Activated T-helper 2 cell treated with anti-CD3 and anti-CD28 coated beads, Interferon-gamma antibody, Interleukin-2, Interleukin-4, amounts not matched to agents 10 μg/mL and 5 μg/mL and 100 μg/mL, durations not matched to agents 14 hours and 24 hours and 36 hours (primary cell): ENCODE data around the gene BCL11B. TPM values are rescaled to one million over a fixed set of nuclear protein-coding genes. Genes with fewer than 3 reads are reported as not detected.

Experiments
- DNase-seq: peaks from one replicate; pipeline ENCODE4 v3.0.0; 2021; ENCODE audit warnings: low spot score
- H3K27ac Mint-ChIP-seq: one replicate; pipeline ENCODE4 v1.8.0; 2021; ENCODE audit warnings: mixed read lengths
- H3K27me3 Mint-ChIP-seq: one replicate; pipeline ENCODE4 v1.8.0; 2021; ENCODE audit warnings: low read depth, mixed read lengths
- H3K36me3 Mint-ChIP-seq: one replicate; pipeline ENCODE4 v1.8.0; 2021; ENCODE audit warnings: low read depth, mixed read lengths
- H3K4me1 Mint-ChIP-seq: one replicate; pipeline ENCODE4 v1.8.0; 2021; ENCODE audit warnings: low read depth, mixed read lengths
- H3K4me3 Mint-ChIP-seq: one replicate; pipeline ENCODE4 v1.8.0; 2021; ENCODE audit warnings: low read depth, mild to moderate bottlenecking, moderate library complexity, mixed read lengths
- H3K9me3 Mint-ChIP-seq: one replicate; pipeline ENCODE4 v1.8.0; 2021; ENCODE audit warnings: mixed read lengths
- intact Hi-C: fragments of 100-400 bp; cut with micrococcal nuclease; formaldehyde crosslinking; loops from one replicate; pipeline ENCODE4 v1.15.1; 2023
- total RNA-seq: library from RNA; stranded (reverse); gene quantifications from 2 replicates; pipeline ENCODE4 v1.2.3, GENCODE V29; 2022

BCL11B gene
- total RNA-seq, 1 donor from 2014 or later: 34.1 TPM

DNA sequence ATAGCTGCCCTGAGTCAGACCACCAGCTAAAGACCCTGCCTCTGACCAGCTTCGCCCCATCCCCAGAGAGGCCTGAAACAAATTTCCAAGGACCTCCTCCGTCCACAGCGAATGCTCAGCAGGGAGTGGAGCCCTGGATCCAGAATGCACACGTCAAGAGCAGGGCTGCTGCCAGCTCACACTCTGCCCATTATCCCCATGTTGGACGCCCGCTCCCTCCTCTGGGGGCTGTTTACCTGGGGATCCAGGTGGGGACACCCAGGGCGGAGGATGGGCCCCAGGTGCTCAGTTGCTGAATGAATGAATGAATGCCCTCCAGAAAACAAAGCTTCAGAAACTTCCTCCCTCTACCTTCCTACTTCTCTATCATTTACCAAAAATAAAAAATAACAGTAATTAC, 18.1 kb downstream of the BCL11B start:
- peak overlapping the region; percentile 88 for H3K27ac Mint-ChIP-seq
- peaks cover 75% of the 10 kb centered on the region for H3K36me3 Mint-ChIP-seq
- no peak for DNase-seq
- intact Hi-C loops: loop anchor here (1.0 to 2.0 kb wide), 2 partner anchors 8 to 19 kb away; no protein-coding TSS in a partner anchor
- H3K9me3 Mint-ChIP-seq: no peaks in the 10 kb centered on the region
- no peaks in the 10 kb centered on the region for H3K27me3 Mint-ChIP-seq
- peaks cover 88% of the 10 kb centered on the region for H3K4me1 Mint-ChIP-seq
- H3K4me3 Mint-ChIP-seq: peak overlapping the region; percentile 76

GRCh38 chr14:99252940-99253868, 18.8 kb downstream of the BCL11B start:
- DNase-seq: no peak
- peak overlapping the region; percentile 88 for H3K27ac Mint-ChIP-seq
- no peaks in the 10 kb centered on the region for H3K9me3 Mint-ChIP-seq
- no peaks in the 10 kb centered on the region for H3K27me3 Mint-ChIP-seq
- H3K4me3 Mint-ChIP-seq: peak overlapping the region; percentile 60
- intact Hi-C loops: loop anchor here (1.0 to 2.0 kb wide), 2 partner anchors 9 to 18 kb away; no protein-coding TSS in a partner anchor
- peaks cover 88% of the 10 kb centered on the region for H3K4me1 Mint-ChIP-seq
- peaks cover 74% of the 10 kb centered on the region for H3K36me3 Mint-ChIP-seq

DNA sequence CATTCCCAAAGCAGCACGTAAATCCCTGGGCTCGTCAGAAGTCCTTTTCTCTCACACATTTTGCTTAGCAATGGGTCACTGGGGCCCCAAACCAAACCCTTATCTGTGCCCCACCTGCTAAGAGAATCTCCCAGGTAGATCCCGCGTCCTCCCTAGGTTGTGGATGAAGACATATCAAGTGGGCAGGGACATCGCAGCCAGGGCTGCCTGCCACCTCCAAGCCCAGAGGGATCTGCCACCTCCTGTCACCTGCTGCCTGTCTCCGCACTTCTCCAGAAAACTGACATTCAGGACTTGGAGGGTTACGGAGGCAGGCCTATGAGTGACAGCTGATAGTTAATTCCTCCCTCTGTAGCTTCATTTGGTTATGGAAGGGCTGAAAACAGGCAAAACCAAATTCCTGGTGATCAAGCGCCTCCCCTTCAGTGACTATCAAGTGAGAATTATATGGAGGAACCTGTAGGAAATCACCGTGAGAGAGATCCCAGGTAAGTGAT, 19.5 kb downstream of the BCL11B start:
- H3K9me3 Mint-ChIP-seq: no peaks in the 10 kb centered on the region
- intact Hi-C loops: loop anchor here (2.0 kb wide), 1 partner anchor 18 kb away; no protein-coding TSS in a partner anchor
- H3K27ac Mint-ChIP-seq: peak overlapping the region; percentile 88
- H3K36me3 Mint-ChIP-seq: peaks cover 70% of the 10 kb centered on the region
- peaks cover 89% of the 10 kb centered on the region for H3K4me1 Mint-ChIP-seq
- H3K27me3 Mint-ChIP-seq: no peaks in the 10 kb centered on the region
- no peak for DNase-seq
- peak overlapping the region; percentile 60 for H3K4me3 Mint-ChIP-seq

GRCh38 chr14:99251721-99252120, 20.3 kb downstream of the BCL11B start:
- intact Hi-C loops: loop anchor here (2.0 kb wide), 1 partner anchor 17 kb away; no protein-coding TSS in a partner anchor
- H3K27me3 Mint-ChIP-seq: no peaks in the 10 kb centered on the region
- H3K9me3 Mint-ChIP-seq: no peaks in the 10 kb centered on the region
- DNase-seq: no peak
- H3K4me1 Mint-ChIP-seq: peaks cover 89% of the 10 kb centered on the region
- peak overlapping the region; percentile 28 for H3K4me3 Mint-ChIP-seq
- H3K36me3 Mint-ChIP-seq: peaks cover 66% of the 10 kb centered on the region
- H3K27ac Mint-ChIP-seq: peak overlapping the region; percentile 93

DNA sequence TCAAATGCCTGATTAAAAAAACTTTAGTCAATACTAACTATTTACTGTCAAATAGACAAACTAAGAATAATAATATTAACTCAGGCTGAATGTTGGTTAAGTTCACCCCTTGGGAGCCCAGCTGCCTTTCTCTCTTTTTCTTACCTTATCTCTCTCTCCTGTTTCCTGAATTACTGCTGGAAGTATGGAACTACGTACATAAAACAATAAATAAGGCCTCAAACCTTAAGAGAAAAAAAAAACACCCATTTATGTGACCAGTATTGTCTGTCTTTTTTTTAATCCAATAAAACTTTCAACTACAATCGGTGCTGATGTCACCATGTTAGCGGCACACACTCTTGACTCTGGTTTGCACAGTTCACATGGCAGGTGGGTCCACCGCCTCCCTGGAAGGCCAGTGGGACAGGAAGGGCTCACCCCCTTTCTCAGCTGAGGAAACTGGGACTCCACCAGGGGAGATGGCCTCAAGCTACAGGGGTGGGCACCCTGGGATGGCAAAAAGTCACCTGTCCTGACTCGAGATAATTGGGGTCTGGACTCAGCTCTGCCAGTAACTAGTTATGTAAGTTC, 21.3 kb downstream of the BCL11B start:
- Mint-ChIP-seq H3K9me3 (no peaks in the 10 kb centered on the region), H3K36me3 (peaks cover 58% of the 10 kb centered on the region), H3K4me3 (peak overlapping the region; percentile 75), H3K27ac (peak overlapping the region; percentile 93), H3K27me3 (no peaks in the 10 kb centered on the region), H3K4me1 (peaks cover 81% of the 10 kb centered on the region)
- no peak for DNase-seq
- intact Hi-C loops: no loop called here

DNA sequence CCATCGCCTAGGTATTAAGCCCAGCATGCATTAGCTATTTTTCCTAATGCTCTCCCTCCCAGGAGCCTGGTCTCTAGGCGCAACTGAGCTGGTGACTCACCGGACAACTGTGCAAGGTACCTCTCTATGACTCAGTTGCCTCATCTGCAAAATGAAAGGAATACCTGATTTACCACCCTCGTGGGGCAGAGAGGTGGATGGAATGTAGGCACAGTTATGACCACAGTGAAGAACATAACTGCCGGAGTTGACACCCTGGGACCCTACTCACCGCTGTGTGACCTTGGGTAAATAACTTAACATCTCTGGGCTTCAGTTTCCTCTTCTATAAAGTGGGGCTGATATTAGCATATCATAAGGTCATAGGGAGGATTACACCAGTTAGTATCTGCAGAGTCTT, 22.6 kb downstream of the BCL11B start:
- Mint-ChIP-seq H3K9me3 (no peaks in the 10 kb centered on the region), H3K36me3 (peaks cover 53% of the 10 kb centered on the region), H3K4me3 (peak overlapping the region; percentile 65), H3K4me1 (peaks cover 80% of the 10 kb centered on the region), H3K27me3 (no peaks in the 10 kb centered on the region), H3K27ac (peak overlapping the region; percentile 92)
- intact Hi-C loops: loop anchor here (1.0 kb wide), 2 partner anchors 8 to 12 kb away; no protein-coding TSS in a partner anchor
- DNase-seq: no peak

- Mint-ChIP-seq H3K27me3 (no peaks in the 10 kb centered on the region), H3K4me3 (peak overlapping the region; percentile 81), H3K4me1 (peaks cover 80% of the 10 kb centered on the region), H3K36me3 (peaks cover 56% of the 10 kb centered on the region), H3K9me3 (no peaks in the 10 kb centered on the region), H3K27ac (peak overlapping the region; percentile 92)
- peak; percentile 20 for DNase-seq
- intact Hi-C loops: loop anchor here (1.0 kb wide), 2 partner anchors 9 to 13 kb away; no protein-coding TSS in a partner anchor
Observed at GRCh38 chr14:99248761-99249171, 23.2 kb downstream of the BCL11B start.

DNA sequence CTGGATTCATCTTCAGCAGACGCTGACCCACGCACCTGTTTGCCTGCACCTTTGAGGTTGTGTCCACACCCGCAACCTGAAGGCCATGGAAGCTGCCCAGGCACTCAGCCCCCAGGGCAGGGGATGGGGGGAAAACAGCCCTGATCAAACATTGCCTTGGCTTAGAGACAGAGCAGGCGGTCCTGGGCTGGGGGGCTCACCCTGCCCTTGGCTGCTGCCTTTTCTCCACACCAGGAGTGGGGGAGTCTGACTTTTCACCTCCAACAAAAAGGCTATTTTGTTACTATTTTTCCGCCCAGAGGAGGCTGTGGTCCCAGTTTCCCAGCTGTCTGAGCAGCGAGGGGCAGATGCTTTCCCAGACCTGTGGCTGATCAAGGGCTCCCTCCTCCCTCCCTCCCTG, 24.2 kb downstream of the BCL11B start:
- Mint-ChIP-seq H3K27ac (peak overlapping the region; percentile 92), H3K27me3 (no peaks in the 10 kb centered on the region), H3K36me3 (peaks cover 48% of the 10 kb centered on the region), H3K4me1 (peaks cover 76% of the 10 kb centered on the region), H3K9me3 (no peaks in the 10 kb centered on the region), H3K4me3 (peak overlapping the region; percentile 81)
- intact Hi-C loops: no loop called here
- no peak for DNase-seq

GRCh38 chr14:99247101-99247729, 24.8 kb downstream of the BCL11B start:
- intact Hi-C loops: no loop called here
- H3K27ac Mint-ChIP-seq: peak overlapping the region; percentile 92
- DNase-seq: peak; percentile 15
- H3K27me3 Mint-ChIP-seq: no peaks in the 10 kb centered on the region
- H3K4me1 Mint-ChIP-seq: peaks cover 77% of the 10 kb centered on the region
- H3K4me3 Mint-ChIP-seq: peak overlapping the region; percentile 81
- no peaks in the 10 kb centered on the region for H3K9me3 Mint-ChIP-seq
- peaks cover 43% of the 10 kb centered on the region for H3K36me3 Mint-ChIP-seq

DNA sequence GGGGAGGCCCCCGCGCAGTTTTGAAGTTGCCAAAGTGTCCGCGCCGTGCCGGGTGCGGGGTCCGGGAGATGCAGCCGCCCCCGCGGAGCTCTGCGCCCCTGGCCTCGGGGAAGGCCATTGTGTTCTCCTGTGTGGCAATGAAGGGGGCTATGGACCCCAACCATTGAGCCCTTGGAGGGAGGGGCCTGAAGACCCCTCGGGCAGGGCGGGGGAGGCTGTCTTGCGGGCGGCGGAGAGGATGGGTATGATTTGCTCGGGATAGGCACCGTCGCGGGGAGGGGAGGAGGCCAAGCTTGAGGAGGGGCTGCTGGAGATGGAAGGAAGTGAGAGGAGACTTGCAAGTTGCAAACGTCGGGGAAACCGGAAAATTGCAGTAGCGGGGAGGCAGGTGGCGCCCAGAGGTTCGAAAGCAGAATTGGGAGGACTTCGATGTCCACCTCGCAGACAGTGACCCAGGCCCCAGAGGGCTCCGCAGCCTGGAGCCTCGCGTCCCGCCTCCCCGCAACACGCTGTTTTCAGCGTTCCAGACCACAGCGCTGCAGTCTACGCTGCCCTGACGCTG, 25.4 kb downstream of the BCL11B start:
- intact Hi-C loops: no loop called here
- peak overlapping the region; percentile 92 for H3K27ac Mint-ChIP-seq
- H3K27me3 Mint-ChIP-seq: no peaks in the 10 kb centered on the region
- peak; percentile 60 for DNase-seq
- H3K4me1 Mint-ChIP-seq: peaks cover 78% of the 10 kb centered on the region
- H3K36me3 Mint-ChIP-seq: peaks cover 39% of the 10 kb centered on the region
- peak overlapping the region; percentile 81 for H3K4me3 Mint-ChIP-seq
- no peaks in the 10 kb centered on the region for H3K9me3 Mint-ChIP-seq

DNA sequence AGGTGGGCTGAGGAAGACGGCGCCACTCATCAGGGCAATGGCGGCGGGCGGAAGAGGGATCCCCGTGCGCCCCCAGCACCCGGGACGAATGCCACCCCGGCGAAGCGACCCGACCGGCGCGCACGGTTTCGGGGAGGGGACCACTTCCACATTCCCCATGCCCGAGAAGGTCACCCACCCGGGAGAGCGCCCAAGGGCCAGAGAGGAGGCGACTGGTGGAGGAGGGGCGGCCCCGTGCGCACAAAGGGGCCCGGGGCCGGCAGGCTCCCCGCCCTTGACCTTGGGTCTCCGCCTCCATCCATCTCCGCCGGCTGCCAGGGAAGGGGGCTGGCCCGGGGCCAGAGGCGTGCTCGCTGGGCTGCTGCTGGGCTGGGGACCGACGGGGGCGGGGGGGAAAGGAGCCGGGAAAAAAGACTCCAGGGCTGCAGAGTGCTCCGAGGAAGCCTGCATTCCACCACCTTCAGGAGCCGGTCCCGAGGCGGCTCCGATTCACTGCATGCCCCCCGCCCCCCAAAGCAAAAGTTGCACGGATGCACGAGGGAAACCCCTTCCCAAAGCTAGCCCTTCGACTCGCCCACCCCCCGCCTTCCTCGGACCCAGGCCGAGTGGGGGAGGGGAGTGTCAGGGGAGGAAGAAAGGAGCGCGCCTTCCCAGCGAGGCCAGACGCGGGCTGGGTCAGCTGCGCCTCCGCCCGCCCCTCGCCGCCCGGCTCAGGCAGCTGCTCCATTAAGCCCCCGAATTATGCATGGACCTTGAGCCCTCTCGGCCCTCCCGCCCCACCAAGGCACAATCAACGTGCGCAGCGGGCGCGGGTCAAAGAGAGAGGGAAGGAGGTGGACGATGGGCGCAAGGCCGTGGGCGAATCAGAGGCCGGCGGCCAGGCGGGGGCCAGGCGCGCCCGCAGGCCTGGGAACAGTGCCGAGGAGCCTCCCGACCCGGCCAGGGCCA, 26.2 kb downstream of the BCL11B start:
- Mint-ChIP-seq H3K27me3 (no peaks in the 10 kb centered on the region), H3K4me1 (peaks cover 78% of the 10 kb centered on the region), H3K36me3 (peaks cover 33% of the 10 kb centered on the region), H3K9me3 (no peaks in the 10 kb centered on the region), H3K4me3 (peak overlapping the region; percentile 84), H3K27ac (peak overlapping the region; percentile 96)
- no peak for DNase-seq
- intact Hi-C loops: no loop called here
